Mesothelial cell of epicardium (in vitro differentiated cells): ENCODE measurements around the gene RANBP1. TPM values are rescaled to one million over a fixed set of nuclear protein-coding genes. Genes with fewer than 3 reads are reported as not detected.

Source experiments
- DNase-seq, 2 experiments: peaks; one replicate each; pipeline ENCODE4 v3.0.0; 2021; ENCODE audit warnings: low spot score in 2 of 2; ENCODE audit not compliant: unreplicated experiment in 2 of 2
- H3K27ac Mint-ChIP-seq: 2 replicates; pipeline ENCODE4 v1.8.0; 2021; ENCODE audit warnings: mixed read lengths
- H3K27me3 Mint-ChIP-seq: 2 replicates; pipeline ENCODE4 v1.8.0; 2021; ENCODE audit warnings: low read depth, mixed read lengths
- H3K36me3 Mint-ChIP-seq: 2 replicates; pipeline ENCODE4 v1.8.0; 2021; ENCODE audit warnings: mixed read lengths
- H3K4me1 Mint-ChIP-seq: 2 replicates; pipeline ENCODE4 v1.8.0; 2021; ENCODE audit warnings: mixed read lengths
- H3K4me3 Mint-ChIP-seq: 2 replicates; pipeline ENCODE4 v1.8.0; 2021; ENCODE audit warnings: mild to moderate bottlenecking, moderate library complexity, mixed read lengths
- H3K9me3 Mint-ChIP-seq: 2 replicates; pipeline ENCODE4 v1.8.0; 2021; ENCODE audit warnings: mixed read lengths
- CTCF ChIP-seq: fragments of 200-600 bp; sonication (generic); IDR thresholded peaks from one replicate; pipeline ENCODE4 v1.5.0; 2021; ENCODE audit warnings: antibody characterized with exemption; ENCODE audit not compliant: unreplicated experiment
- total RNA-seq: library from RNA; stranded (reverse); gene quantifications from 3 replicates; pipeline ENCODE4 v1.2.1, GENCODE V29; 2021

The RANBP1 gene
- total RNA-seq, 1 donor from 2014 or later = 154 TPM

- Mint-ChIP-seq H3K36me3 (no peaks in the 10 kb centered on the region), H3K9me3 (no peaks in the 10 kb centered on the region), H3K27ac (no peak overlapping the region), H3K4me1 (no peaks in the 10 kb centered on the region), H3K4me3 (no peak overlapping the region), H3K27me3 (no peaks in the 10 kb centered on the region)
- DNase-seq = no peak
- TF ChIP-seq CTCF = no peak
Measured at GRCh38 chr22:20142711-20143621, 27.1 kb downstream of the RANBP1 start.

GRCh38 chr22:20143883-20144665, 28.2 kb downstream of the RANBP1 start:
- no peak overlapping the region for H3K27ac Mint-ChIP-seq
- no peak for DNase-seq

GRCh38 chr22:20145206-20145831, 29.4 kb downstream of the RANBP1 start:
- Mint-ChIP-seq H3K36me3 (no peaks in the 10 kb centered on the region), H3K9me3 (no peaks in the 10 kb centered on the region), H3K4me3 (no peak overlapping the region), H3K27me3 (no peaks in the 10 kb centered on the region), H3K4me1 (no peaks in the 10 kb centered on the region), H3K27ac (no peak overlapping the region)
- DNase-seq = no peak
- no peak for TF ChIP-seq CTCF

More at GRCh38 chr22:20143883-20144665, 28.2 kb downstream of the RANBP1 start:
- no peaks in the 10 kb centered on the region for H3K36me3 Mint-ChIP-seq
- no peaks in the 10 kb centered on the region for H3K27me3 Mint-ChIP-seq
- H3K4me1 Mint-ChIP-seq = no peaks in the 10 kb centered on the region
- no peaks in the 10 kb centered on the region for H3K9me3 Mint-ChIP-seq
- TF ChIP-seq CTCF = no peak
- H3K4me3 Mint-ChIP-seq = no peak overlapping the region

GRCh38 chr22:20145832-20146223, 29.9 kb downstream of the RANBP1 start:
- H3K27me3 Mint-ChIP-seq = no peaks in the 10 kb centered on the region
- no peak for TF ChIP-seq CTCF
- no peak overlapping the region for H3K27ac Mint-ChIP-seq
- no peak overlapping the region for H3K4me3 Mint-ChIP-seq
- H3K4me1 Mint-ChIP-seq = no peaks in the 10 kb centered on the region
- DNase-seq = no peak
- no peaks in the 10 kb centered on the region for H3K9me3 Mint-ChIP-seq
- H3K36me3 Mint-ChIP-seq = no peaks in the 10 kb centered on the region

GRCh38 chr22:20146777-20147176, 30.9 kb downstream of the RANBP1 start:
- H3K27ac Mint-ChIP-seq = no peak overlapping the region
- DNase-seq = no peak
- no peaks in the 10 kb centered on the region for H3K9me3 Mint-ChIP-seq
- H3K36me3 Mint-ChIP-seq = no peaks in the 10 kb centered on the region
- H3K27me3 Mint-ChIP-seq = no peaks in the 10 kb centered on the region
- no peaks in the 10 kb centered on the region for H3K4me1 Mint-ChIP-seq
- no peak overlapping the region for H3K4me3 Mint-ChIP-seq
- no peak for TF ChIP-seq CTCF
